ENCODE data around the gene CTF1. TPM values are rescaled to one million over a fixed set of nuclear protein-coding genes. Genes with fewer than 3 reads are reported as not detected.
A peak's percentile ranks its signal among the peaks of the same experiment; 100 is the strongest.

CTF1 gene
- total RNA-seq, 1 experiment from 2014 or later, result 1.4 TPM

DNA sequence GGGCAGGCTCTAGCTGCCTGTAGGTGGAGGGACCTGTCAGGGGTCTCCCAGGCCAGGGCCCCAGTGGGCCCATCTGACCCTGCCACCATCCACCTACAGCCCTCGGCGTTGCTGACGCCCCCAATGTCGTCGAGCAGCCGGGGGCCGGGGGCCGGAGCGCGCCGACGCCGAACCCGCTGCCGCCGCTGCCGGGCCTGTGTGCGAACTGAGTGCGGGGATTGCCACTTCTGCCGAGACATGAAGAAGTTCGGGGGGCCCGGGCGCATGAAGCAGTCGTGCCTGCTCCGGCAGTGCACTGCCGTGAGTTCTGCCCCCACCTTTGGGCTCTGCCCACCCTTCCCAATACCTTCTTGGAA is 29.2 kb downstream of the CTF1 start (continued):
- TF ChIP-seq POLR2A (IDR thresholded peaks at IDR 0.05; ENCODE audit: borderline replicate concordance, extremely low read depth, insufficient read depth, insufficient read length), result no peak
- TF ChIP-seq, protein P1, sequence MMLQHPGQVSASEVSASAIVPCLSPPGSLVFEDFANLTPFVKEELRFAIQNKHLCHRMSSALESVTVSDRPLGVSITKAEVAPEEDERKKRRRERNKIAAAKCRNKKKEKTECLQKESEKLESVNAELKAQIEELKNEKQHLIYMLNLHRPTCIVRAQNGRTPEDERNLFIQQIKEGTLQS (IDR thresholded peaks at IDR 0.05), result no peak

DNA sequence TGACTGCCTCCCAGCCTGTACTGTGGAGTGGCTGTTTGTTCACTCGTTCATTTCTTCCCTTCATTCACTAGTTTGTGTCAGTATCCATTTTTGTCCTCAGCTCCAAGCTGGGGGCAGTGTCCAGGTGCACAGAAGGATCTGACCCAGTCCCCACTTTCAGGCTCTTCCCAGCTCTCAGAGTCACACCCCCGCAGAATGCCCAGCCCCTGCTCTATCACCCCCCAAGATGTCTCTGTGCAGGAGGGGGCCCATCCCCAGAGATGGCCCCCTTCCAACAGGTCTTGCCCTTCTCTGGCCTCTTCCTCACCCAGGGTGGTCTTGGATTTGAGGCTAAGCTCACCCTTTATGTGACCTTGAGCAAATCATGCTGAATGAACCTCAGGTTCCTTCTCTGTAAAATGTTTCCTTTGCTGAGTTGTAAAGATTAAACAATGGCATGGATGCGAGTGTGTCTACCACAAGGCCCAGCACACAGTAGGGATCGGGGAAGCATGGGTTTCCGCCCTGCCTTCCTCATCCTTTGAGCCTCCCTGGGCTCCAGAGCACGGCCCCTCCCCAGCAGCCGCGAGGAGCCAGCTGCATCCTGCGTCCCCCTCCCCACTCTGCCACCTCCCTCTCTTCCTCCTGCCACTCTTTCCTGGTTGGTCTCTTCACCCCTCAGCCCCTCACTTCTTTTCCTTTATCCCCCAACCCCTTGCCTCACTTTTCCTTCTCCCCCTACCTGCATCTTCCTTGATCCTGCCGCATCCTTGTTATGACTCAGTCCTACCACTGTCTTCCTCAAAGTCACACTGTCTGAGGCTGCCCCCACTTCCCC is 29.8 kb downstream of the CTF1 start:
- ChIA-PET RAD21 (ENCODE audit: low non-redundant PET in 1 of 2, low total read pairs in 2 of 2, uncharacterized antibody in 2 of 2, unreplicated experiment in 2 of 2) (no interaction called here), POLR2A (no interaction called here), CTCF (interaction anchor here (1.7 to 2.0 kb wide), 2 partner anchors 15 to 24 kb away, joined by 5 to 10 read pairs; no protein-coding TSS in a partner anchor)
- no peak for DNase-seq (ENCODE audit: low read depth, low spot score)
- Histone ChIP-seq H3K4me3 (replicated peaks in 1 of 2; ENCODE audit: low read depth in 1 of 2, low read length in 2 of 2) (no peak overlapping the region), H3K9ac (ENCODE audit: low read length) (no peak overlapping the region), H3K4me1 (ENCODE audit: control insufficient read depth in 1 of 2, insufficient read depth in 2 of 2, low read length in 2 of 2) (peaks cover 11 to 25% of the 10 kb centered on the region in 2 experiments; a peak in 3 of 4 replicates), H2AFZ (ENCODE audit: low read depth, low read length, poor library complexity, severe bottlenecking) (no peak overlapping the region), H3K27ac (ENCODE audit: low read depth, low read length) (peak overlapping the region; percentile 31; the same call in 1 of the 2 replicates), H3K9me3 (ENCODE audit: control insufficient read depth in 1 of 2, insufficient read depth in 1 of 2, low read depth in 1 of 2, low read length in 2 of 2) (no peaks in the 10 kb centered on the region), H3K4me2 (ENCODE audit: low read length) (no peak overlapping the region), H3K9me2 (ENCODE audit: insufficient read depth) (no peaks in the 10 kb centered on the region), H3K36me3 (ENCODE audit: control insufficient read depth in 1 of 2, insufficient read depth in 2 of 2, low read length in 2 of 2) (peaks cover 3 to 14% of the 10 kb centered on the region in 2 experiments), H4K20me1 (ENCODE audit: insufficient read depth) (no peaks in the 10 kb centered on the region), H3K79me2 (ENCODE audit: insufficient read depth, low read length) (peaks cover 10% of the 10 kb centered on the region; the same call in 1 of the 2 replicates), H3K27me3 (ENCODE audit: insufficient read depth, low read length) (no peaks in the 10 kb centered on the region)
- TF ChIP-seq SP1 (IDR thresholded peaks at IDR 0.05; ENCODE audit: low read depth) (no peak), EZH2phosphoT487 (IDR thresholded peaks at IDR 0.05; ENCODE audit: borderline replicate concordance) (no peak), POLR2A (IDR thresholded peaks at IDR 0.05; ENCODE audit: borderline replicate concordance, extremely low read depth, insufficient read depth, insufficient read length) (no peak)
- TF ChIP-seq, protein P2, sequence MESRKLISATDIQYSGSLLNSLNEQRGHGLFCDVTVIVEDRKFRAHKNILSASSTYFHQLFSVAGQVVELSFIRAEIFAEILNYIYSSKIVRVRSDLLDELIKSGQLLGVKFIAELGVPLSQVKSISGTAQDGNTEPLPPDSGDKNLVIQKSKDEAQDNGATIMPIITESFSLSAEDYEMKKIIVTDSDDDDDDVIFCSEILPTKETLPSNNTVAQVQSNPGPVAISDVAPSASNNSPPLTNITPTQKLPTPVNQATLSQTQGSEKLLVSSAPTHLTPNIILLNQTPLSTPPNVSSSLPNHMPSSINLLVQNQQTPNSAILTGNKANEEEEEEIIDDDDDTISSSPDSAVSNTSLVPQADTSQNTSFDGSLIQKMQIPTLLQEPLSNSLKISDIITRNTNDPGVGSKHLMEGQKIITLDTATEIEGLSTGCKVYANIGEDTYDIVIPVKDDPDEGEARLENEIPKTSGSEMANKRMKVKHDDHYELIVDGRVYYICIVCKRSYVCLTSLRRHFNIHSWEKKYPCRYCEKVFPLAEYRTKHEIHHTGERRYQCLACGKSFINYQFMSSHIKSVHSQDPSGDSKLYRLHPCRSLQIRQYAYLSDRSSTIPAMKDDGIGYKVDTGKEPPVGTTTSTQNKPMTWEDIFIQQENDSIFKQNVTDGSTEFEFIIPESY (IDR thresholded peaks at IDR 0.05; ENCODE audit: extremely low read depth, insufficient replicate concordance, low read length), result no peak
- TF ChIP-seq, protein P3, sequence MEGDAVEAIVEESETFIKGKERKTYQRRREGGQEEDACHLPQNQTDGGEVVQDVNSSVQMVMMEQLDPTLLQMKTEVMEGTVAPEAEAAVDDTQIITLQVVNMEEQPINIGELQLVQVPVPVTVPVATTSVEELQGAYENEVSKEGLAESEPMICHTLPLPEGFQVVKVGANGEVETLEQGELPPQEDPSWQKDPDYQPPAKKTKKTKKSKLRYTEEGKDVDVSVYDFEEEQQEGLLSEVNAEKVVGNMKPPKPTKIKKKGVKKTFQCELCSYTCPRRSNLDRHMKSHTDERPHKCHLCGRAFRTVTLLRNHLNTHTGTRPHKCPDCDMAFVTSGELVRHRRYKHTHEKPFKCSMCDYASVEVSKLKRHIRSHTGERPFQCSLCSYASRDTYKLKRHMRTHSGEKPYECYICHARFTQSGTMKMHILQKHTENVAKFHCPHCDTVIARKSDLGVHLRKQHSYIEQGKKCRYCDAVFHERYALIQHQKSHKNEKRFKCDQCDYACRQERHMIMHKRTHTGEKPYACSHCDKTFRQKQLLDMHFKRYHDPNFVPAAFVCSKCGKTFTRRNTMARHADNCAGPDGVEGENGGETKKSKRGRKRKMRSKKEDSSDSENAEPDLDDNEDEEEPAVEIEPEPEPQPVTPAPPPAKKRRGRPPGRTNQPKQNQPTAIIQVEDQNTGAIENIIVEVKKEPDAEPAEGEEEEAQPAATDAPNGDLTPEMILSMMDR (IDR thresholded peaks at IDR 0.05 in 2 of 3, conservative IDR thresholded peaks at IDR 0.05 in 1 of 3; ENCODE audit: borderline replicate concordance in 1 of 3, insufficient read depth in 1 of 3, low read depth in 2 of 3, low read length in 2 of 3), result no peak
- intact Hi-C loops (cut with micrococcal nuclease), result no loop called here
- ATAC-seq, result no peak
- BruUV-seq (replicated peaks), result no TSS peak

Data from HCT116 (cell line).